ENCODE measurements around the gene DNAJC4.
A peak's percentile ranks its signal among the peaks of the same experiment; 100 is the strongest.

DNAJC4 gene

DNA sequence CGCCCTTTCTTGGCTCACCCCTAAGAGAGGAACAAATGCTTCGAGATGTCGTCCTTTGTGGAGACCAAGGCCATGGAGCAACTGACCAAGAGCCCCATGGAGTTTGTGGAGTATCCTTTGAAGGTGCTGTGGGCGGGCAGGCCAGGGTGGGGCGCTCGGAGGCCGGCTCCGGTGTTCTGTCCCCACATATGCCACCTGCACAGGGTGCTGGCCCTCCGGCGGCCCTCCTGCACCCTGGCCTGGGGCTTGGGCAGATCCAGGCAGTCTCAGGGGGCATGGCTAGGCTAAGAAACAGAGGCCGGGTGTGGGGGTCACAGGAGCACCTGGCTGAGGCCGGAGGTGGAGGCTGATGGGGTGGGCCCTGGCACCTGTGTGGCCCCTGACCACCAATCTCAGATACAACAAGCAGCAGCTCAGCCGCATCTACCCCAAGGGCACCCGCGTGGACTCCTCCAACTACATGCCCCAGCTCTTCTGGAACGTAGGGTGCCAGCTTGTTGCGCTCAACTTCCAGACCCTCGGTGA, 31.3 kb downstream of the DNAJC4 start:
- no peak for DNase-seq

DNA sequence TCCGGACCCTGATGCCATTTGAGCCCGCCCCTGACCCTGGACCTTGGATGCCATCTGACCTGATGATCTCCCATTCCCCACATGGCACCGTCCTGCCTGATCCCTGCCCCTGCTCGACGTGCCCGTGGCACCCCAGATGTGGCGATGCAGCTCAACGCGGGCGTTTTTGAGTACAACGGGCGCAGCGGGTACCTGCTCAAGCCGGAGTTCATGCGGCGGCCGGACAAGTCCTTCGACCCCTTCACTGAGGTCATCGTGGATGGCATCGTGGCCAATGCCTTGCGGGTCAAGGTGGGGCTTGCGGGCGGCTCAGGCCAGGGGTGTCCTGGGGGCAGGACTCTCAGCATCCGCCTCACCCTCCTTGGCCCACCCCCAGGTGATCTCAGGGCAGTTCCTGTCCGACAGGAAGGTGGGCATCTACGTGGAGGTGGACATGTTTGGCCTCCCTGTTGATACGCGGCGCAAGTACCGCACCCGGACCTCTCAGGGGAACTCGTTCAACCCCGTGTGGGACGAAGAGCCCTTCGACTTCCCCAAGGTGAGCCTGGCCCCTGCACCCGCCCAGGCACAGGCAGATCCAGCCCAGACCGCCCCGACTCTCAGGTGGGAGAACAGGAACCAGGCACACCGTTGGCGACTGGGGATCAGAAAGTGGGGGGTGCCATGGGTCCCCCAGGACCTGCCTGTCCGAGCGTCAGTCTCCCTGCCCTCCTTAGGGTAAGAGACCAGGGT, 32.1 kb downstream of the DNAJC4 start:
- DNase-seq = no peak

DNA sequence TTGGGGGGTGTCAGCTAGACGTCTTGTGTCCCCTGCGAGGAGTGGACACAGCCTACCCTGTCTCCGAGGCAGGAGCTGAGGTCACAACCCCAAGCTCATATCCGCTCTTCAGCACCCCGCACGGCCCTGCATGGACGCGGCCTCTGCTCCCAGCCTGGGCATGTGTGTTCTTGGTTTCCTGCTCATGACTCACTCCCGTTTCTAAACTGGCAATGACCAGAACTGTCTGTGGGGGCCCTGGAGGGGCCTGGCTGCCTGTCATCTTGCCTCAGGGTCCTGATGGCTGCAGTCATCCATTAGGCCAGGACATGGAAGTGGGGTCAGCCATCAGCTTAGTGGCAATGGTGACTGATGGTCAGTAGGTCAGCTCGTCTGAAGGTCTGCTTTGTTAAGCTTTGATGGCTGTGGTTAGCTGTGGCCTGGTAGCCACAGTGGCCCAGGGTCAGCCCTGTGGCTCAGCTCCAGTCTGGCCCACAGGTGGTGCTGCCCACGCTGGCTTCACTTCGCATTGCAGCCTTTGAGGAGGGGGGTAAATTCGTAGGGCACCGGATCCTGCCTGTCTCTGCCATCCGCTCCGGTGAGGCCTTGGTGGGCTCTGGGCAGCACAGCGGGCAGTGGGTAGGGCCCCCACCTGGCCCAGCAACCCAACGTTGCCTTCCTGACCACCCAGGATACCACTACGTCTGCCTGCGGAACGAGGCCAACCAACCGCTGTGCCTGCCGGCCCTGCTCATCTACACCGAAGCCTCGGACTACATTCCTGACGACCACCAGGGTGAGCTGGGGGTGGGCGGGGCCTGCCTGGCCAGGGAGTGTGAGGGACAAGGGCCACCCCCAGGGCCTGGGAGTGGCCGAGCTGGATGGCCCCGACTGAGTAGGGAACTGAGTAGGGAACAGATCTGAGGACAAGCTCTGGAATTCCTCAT, 32.9 kb downstream of the DNAJC4 start:
- DNase-seq = no peak

DNA sequence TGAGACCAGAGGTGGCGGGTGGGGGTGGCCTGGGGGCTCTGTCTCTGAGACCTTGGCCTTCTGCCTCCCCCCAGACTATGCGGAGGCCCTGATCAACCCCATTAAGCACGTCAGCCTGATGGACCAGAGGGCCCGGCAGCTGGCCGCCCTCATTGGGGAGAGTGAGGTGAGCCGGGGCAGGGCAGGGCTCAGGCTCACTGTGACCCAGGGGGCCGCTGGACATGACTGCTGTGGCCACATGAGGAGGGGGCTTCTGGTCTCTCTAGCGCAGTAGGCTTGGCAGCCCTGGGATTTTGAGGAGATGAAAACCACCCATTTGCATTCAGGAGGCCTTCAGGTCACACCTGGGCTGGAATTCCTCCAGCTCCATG, 33.6 kb downstream of the DNAJC4 start:
- no peak for DNase-seq

DNA sequence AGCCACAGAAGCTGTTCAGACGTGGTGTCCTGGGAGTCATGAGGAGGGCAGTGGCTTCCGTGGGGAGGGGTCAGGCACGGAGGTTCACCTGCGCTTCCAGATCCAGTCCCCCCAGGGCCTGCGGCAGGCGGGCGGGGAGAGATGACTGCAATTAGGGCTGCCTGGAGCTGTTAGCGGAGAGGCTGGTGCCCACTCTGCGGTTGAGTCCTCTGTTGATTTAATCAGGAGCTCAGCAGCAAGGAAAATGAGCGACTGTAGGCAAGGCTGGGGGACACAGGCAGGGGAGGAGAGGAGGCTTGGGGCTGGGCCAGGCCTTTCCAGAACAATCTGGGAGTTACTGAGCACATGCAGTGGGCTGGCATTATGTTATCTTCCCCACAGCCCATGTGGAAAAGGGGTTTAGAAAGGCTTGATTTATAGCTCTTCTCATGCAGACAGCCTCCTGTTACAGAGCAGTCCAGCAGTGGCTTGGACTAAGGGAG, 34.1 kb downstream of the DNAJC4 start:
- no peak for DNase-seq

DNA sequence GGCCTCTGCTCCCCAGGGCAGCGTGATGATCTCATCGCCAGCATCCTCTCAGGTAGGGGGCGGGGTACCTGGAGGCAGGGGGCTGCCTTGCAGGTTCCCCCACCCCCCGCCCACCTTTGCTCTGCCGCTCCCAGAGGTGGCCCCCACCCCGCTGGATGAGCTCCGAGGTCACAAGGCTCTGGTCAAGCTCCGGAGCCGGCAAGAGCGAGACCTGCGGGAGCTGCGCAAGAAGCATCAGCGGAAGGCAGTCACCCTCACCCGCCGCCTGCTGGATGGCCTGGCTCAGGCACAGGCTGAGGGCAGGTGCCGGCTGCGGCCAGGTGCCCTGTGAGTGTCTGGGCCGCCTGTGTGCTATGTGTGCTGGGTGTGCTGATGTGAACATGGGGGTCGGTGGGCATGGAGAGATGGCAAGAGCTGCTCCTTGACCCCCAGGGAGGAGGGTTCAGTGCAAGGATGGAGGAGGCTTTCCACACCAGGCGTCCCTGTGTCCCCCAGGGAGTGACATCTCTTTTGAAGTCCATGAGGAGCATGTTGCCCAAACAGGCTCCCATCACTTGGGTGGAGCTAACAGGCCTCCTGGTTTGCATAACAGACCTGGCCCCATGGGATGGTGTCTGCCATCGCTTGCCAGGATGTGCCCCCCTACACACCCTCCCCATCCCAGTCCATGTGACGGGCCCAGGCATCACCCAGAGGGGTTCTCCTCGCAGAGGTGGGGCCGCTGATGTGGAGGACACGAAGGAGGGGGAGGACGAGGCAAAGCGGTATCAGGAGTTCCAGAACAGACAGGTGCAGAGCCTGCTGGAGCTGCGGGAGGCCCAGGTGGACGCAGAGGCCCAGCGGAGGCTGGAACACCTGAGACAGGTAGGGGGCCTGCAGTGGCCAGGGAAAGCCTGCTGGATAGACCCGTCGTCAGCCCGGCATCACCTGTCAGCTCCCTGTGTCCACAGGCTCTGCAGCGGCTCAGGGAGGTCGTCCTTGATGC, 35.1 kb downstream of the DNAJC4 start:
- no peak for DNase-seq

DNA sequence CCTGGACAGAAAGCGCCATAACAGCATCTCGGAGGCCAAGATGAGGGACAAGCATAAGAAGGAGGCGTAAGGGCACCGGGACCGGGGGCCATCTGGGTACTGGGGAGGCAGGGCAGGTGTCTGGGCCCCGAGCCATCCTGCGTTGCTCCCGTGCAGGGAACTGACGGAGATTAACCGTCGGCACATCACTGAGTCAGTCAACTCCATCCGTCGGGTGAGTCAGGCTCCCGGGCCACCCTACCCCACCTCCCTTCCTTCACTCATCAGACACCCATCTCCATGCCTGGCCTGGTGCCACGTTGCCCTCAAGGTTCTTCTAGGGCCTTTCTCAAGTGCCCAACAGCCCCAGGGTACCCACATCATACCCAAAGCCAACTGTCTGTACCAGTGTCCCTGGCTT, 36.0 kb downstream of the DNAJC4 start:
- no peak for DNase-seq

DNA sequence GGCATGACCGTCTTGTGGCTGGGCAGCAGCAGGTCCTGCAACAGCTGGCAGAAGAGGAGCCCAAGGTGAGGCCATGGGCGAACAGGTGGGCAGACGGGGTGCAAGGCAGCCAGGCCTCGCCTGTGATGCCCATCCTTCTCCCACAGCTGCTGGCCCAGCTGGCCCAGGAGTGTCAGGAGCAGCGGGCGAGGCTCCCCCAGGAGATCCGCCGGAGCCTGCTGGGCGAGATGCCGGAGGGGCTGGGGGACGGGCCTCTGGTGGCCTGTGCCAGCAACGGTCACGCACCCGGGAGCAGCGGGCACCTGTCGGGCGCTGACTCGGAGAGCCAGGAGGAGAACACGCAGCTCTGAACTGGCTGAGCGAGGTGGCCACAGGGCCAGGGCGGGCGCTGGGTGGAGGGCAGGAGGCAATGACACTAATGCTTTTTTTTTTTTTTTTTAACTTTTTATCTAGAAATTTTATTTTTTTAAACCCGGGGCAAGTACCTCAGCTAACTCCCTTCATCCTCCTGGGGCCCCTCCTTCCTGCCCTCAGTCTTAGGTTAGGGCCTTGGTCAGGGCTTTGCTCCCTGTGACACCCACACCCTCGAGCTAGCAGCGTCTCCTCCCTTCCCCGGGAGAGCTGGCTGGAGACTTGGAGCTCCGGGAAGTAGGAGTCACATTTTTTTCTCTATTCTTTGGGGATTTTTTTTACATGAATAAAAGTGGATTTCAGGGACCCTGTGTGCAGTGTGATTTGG, 37.0 kb downstream of the DNAJC4 start:
- DNase-seq = no peak

DNA sequence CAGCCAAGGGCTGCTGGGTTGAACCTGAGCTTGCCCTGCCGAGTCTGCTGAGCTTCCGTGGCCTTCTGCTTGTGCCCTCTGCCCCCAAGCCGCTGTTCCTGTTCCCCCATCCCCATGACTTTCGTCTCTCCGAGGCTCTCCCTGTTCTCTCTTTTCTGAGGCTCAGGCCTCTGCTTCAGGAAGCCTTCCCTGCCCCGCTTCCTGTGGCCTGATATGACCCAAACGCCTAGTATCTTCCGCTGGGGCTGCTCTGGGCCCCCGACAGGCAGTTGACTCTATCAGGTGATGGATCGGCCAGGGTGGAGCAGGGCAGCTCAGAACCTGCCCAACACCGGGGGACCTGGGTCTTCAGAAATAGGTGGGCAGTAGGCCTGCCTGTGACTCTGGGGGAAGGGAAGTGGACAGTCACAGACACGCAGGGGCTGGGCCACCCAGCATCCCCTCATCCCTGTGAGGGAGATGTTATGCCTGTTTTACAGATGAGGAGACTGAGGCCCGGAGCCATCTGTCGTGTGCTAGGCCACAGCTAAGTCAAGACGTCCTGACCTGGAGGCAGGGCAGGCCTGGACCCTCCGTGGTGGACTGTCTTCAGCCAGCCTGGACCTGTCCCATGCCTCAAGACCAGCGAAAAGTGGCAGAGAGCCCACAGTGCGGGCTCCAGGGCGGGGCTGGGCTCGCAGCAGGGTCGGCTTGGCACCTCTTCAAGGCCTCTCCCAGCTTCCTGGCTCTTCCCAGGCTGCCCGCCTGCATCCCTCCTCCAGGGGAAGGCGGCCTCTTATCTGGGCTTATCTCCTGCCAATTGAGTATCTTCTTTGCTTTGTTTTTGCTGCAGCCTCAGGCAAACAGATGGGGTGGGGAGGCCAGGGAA, 37.9 kb downstream of the DNAJC4 start:
- no peak for DNase-seq

DNA sequence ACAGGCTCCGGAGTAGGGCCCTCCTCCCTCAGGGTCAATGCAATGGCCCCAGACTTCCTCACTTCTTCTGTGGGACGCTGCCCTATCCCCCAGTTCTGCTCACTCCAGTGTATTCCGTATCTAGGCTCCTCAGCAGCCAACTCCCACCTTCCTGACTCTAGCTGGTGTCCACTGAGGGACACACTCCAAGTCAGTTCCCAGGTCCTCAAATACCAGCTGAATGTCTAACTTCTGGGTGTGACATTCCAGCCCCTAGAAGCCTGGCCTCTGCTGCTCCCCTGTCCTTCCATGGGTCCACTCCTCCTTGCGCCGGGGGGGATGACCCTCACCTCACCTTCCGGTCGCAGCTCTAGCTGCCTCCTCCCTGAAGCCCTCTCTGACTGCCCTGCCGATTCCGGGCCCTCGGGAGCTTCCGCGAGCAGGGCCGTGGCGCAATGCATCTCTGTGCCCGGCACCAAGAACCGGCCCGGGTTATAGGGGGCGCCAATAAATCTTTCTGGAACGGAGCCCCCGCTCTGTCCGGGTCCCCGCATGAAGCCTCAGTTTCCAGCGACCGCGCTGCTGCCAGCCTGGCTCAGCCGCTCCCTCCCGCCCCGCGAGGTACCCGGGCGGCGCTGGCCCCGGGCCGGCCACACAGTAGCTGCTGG, 38.7 kb downstream of the DNAJC4 start:
- no peak for DNase-seq

DNA sequence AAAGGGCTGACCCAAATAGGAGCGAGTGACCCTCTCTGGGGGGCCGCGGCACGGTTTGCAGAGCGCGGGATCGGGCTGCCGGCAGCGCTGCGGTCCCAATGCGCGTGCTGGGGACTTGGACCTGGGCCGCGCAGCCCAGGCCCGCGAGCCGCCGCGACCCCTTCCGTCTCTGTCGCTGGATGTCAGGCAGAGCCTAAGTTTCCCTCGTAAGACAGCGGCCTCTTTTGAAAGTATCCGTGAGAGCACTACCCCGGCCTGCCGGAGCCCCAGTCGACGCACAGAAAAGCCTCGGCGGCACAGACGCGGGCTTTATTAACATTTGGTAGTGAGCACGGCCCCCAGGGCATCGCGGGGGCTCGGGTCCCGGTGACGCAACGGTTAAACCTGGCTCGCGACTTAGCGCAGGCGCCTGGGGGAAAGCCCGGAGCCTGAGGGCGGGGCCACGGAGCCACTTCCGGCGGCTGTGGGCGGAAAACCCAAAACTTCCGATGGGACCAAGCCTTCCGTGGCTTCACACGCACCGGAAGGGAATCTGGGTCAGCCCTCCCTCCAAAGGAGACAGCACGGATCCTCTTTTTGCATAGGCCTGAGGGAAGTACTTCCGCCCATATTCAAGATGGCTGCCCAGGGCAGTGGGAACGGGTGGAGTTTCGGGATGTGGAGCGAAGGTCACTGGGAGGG, 39.3 kb downstream of the DNAJC4 start:
- DNase-seq = peak; percentile 98

DNA sequence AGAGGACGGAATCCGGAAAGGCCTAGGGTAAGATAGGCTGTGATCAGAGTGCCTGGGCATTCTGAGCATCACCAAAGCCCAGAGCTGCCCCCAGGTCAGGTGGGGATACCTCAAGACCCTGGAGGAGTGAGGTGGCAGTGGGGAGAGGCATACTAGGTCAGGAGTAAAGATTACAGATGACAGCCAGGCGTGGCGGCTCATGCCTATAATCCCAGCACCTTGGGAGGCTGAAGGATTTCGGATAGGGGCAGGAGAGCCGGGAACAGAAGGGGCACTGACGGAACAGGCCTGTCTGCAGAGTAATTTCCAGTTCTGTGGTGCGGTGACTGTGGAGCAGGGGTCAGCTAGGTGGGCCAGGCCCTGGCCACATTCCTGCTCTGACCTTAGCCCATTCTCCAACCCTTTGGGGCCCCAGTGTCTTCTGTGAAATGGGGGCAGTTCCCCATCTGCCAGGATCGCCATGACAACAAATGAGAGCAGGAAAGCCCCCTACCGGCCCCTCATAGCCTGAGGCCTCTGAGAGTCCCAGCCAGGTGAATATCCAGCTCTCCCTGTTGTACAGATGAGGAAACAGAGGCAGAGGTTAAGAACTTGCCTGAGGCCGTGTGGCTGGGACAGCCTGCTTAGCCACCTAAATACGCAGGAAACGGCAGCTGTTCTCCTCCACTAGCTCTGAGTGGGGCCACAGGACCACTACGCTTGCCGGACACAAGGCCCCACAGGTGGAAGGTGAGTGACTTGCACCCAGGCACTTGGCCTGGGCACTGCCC, 44.9 kb downstream of the DNAJC4 start:
- DNase-seq = no peak

DNA sequence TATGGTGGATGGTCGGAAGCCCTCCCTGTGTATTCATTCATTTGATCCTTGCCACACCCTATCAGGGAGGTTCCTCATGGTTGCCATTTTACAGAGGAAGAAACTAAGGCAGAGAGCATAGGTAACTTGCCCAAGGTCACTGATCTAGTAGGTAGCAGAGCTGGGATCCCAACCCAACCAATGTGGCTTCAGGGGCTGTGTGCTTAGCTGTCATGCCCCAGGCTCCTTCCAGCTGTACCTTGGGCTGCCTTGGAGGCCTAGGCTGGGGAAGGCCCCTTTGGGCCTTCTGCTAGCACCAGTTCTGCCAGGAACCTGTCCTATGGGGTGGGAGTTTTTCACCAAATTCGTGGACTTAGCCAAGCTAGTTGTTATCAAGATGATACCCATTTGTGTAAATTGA, 45.5 kb downstream of the DNAJC4 start:
- DNase-seq = no peak

DNA sequence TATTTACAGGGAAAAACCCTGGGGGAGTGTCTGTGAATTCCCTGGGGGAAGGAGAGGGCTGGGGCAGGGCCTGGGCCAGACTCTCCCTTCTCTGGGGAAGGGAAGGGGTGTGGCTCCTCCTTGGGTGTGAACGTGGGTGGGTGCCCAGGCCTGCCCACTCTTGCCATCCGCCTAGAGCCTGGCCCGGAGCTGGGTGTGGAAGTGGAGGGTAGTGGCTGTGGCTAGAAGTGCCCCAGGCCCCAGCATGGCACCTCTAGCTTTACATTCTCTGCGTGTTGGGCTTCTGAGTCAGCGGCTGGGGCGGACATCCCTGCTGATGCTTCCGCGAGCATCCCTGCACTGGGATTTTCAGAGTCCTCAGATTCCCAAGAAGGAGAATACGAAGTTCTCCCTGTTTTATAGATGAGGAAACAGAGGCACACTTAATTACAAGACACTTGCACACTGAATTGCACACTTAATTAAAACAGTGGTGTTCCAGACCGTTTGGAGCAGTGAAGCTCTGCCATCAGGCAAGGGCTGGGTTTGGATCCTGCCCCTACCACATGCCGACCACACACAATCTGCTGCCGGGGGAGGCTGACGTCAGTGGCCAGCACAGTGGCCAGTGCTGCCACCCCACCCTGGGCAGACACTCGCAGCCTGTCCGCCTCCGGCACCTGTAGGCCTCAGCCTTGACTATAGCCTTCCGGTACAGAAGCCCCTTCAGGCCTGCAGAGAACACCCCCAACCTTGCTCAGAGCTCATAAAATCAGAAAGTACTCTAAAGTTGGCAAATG, 46.5 kb downstream of the DNAJC4 start:
- no peak for DNase-seq

DNA sequence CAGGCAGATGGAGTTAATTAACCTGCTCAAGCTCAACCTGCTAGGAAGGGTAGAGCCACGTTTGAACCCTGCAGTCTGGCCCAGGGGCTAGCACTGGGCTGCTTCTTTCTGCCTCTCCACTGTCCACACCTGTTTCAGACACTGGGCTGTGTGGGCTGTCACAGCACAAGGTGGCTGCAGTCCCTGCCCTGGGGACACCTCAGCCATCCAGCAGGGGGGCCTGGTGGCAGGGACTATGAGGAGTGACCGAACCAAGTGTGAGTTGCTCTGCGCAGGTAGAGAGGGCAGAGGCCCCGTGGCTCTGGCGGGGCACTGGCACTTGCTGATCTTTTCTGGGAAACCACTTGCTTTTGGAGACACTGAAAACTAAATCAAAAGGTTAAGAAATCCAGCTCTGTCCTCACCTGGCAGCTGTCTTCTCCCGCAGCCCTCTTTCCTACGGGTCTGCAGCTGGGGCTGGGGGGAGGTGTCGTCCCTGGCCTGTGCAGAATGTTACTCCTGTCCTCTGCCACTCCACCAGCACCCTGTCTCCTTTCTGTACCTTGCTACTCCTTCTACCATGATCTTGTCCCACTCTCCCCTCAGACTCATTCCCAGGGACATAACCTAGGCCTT, 48.3 kb downstream of the DNAJC4 start:
- no peak for DNase-seq

DNA sequence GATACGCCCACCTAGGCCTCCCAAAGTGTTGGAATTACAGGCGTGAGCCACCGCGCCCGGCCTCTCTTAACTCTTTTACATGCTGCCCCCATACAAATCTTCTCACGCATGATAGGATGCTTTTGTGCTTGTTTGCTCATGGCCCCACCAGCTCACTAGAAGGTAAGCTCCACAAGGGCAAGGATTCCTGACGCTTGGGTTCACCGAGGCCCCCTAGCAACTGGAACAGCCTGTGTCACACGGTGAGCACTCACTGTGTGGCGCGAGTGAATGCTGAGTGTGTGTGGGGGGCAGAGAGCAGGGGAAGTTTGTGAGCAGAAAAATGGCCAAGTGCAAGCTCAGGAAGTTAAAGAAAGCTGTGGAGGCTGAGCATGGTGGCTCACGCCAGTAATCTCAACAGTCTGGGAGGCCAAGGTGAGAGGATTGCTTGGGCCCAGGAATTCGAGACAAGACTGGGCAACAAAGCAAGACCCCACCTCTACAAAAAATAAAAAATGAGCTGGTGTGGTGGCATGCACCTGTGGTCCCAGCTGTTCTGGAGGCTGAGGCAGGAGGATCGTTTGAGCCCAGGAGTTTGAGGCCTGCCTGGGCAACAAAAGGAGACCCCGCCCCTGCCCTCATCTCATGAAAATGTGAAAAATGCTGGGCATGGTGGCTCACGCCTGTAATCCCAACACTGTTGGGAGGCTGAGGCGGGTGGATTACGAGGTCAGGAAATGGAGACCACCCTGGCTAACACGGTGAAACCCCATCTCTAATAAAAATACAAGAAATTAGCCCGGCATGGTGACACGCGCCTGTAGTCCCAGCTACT, 51.8 kb downstream of the DNAJC4 start:
- no peak for DNase-seq

DNA sequence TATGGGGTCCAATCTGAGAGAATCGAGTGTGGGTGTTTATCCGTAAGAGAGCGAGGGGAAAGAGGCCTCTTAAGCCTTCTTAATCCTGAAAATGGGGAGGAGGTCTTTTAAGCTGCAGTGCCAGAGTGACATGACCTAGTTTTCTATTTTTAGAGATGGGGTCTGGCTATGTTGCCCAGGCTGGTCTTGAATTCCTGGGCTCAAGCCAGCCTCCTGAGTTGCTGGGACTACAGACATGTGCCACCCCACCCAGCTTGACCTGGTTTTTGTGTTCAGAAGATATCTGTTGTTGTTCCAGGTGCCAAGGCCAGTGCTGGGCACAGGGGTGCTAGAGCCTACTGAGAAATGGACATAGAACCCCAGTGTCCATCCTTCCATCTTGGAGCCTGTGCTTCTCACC, 52.7 kb downstream of the DNAJC4 start:
- DNase-seq = no peak
